ENCODE data around the gene FILIP1.

GRCh38 chr6:75315978-75316377, 177.6 kb downstream of the FILIP1 start:
- no peak for TF ChIP-seq GATA3 (IDR thresholded peaks at IDR 0.05; ENCODE audit: low read depth, low read length)
- no peak for TF ChIP-seq GATA2 (IDR thresholded peaks at IDR 0.05; ENCODE audit: low read depth, low read length)
